NCI-H1436 (cell line): ENCODE results near the gene PRDM15.
A peak's percentile ranks its signal among the peaks of the same experiment; 100 is the strongest.

Experiments
- DNase-seq: peaks from one replicate; lab custom pipeline; 2025; lab: John Stamatoyannopoulos, UW

Gene PRDM15

GRCh38 chr21:41879190-41879998 is at the start of gene PRDM15:
PRDM15 (minus strand) TSS chr21:41879344; CDS start chr21:41860363, 18,981 bp downstream.
- peak; percentile 65 for DNase-seq

- no peak for DNase-seq
Observed at GRCh38 chr21:41928621-41929220, 49.6 kb upstream of the PRDM15 start.

DNA sequence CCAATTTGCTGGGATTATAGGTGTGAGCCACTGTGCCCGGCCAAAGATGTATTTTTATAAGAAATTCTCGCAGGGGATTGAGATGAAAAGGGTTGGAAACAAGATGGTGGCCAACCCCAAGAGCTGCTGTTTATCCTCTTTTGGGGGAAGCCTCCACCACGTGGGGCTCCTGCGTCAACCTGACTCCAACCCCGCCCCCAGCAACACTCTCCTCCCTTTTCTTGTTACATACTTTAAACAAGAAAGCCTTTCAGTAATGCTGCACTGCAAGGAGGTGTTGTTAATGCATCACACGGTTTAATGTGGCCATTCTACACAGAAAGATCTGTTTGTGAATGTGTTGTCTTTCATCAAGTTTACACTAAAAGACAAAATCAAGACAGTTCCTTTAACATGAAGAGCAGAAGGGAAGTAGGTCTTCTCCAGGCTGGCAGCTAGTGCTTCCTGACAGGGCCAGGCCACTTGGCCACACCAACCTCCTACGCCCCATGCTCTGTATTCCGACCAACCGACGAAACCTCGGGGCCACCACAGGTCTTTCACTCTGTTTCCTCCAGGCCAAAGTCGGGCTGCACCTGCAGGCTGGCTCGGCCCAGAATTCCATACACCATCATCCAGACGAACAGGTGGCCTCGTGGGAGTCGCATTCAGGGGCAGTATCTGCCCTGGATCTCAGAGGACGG is 48.7 kb upstream of the PRDM15 start:
- no peak for DNase-seq

DNA sequence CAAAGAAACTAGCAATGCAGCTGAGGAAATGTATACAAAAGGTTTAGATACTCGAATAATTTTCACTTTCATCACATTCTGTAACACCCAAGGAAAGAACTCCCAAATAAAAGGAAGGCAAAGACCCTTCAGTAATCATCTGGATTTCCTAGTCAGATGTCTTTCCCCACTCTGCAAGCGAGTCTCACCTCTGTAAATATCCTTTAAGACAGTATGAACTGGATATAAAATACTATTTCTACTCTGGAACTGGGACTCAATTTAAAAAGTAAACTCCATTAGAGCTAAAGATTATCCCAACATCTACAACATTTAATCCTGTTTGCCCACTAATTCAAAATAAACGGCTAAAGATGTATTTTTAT is 47.6 kb upstream of the PRDM15 start:
- DNase-seq: no peak

- DNase-seq: no peak
Observed at GRCh38 chr21:41926117-41926806, 47.1 kb upstream of the PRDM15 start.

DNA sequence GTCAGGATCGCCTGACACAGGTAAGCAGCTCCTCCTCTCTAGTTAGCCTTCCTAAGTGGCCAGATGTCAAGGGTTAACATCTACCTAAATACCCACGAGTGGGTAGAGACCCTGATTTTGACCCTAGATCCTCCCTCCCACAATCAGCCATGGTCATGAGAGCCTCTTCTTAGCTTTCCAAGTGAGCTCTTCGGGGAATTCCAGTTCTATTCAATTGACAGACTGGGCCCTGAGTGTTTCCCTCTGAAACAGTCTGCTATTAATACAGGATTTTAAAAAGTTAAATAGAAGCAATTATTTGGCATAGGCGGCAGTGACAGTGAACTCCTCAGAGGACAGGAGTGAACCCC is 46.6 kb upstream of the PRDM15 start:
- no peak for DNase-seq

DNA sequence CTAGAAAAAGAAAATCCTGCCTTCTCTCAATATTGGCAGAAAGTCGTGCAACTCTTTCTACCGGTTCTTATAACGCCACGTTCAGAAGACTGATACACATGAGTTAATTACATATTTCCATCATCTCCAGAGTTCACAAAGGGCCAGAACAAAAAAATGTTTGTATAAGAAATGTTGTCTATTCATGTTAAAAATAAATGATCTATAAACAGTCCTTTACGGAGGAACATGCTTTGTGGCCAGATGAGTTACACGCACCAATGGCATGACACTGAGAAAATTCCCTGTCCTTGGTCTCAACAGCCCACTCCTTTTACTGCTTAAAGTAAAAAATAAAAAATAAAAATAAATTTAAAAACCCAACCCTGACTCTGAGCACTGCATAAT is 45.2 kb upstream of the PRDM15 start:
- no peak for DNase-seq

GRCh38 chr21:41923631-41924367 is 44.7 kb upstream of the PRDM15 start:
- no peak for DNase-seq

GRCh38 chr21:41923186-41923585 is 44.0 kb upstream of the PRDM15 start:
- no peak for DNase-seq

DNA sequence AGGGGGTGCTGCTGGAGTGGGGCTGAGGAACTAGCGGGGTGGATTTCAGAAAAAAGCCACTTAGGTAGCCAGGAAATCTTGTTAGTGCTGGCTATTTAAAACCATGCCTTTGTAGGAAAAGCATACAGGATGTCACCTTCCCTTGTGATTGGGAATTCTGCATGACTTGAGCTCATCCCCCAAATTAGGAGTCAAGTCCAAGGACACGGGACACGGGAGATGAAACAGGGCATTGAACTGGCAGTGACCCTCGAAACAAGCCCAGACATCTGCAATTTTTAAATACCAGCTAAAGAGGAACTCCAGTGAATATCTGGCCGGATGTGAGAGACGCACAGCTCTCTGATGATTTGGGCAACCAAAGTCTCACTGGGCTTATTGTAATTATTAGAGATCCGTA is 41.9 kb upstream of the PRDM15 start:
- DNase-seq: no peak

DNA sequence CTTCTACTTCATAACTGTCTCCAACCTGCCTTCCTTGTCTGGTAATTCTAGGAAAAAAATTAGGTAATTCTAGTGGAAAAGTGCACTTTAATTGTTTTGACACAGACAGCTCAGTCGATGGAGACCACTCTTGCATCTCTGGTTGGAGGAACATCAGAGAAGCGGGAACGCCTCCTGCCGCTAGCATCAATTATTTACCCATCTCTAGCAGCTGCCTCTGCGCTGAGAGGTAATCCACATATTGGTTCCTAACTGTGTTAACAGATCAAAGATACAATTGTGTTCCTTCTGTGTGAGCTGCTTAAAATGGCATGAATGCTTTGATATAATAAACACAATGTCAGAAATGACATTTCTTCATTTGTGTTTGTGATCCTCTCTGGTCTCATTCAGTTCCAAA is 41.3 kb upstream of the PRDM15 start:
- DNase-seq: no peak

DNA sequence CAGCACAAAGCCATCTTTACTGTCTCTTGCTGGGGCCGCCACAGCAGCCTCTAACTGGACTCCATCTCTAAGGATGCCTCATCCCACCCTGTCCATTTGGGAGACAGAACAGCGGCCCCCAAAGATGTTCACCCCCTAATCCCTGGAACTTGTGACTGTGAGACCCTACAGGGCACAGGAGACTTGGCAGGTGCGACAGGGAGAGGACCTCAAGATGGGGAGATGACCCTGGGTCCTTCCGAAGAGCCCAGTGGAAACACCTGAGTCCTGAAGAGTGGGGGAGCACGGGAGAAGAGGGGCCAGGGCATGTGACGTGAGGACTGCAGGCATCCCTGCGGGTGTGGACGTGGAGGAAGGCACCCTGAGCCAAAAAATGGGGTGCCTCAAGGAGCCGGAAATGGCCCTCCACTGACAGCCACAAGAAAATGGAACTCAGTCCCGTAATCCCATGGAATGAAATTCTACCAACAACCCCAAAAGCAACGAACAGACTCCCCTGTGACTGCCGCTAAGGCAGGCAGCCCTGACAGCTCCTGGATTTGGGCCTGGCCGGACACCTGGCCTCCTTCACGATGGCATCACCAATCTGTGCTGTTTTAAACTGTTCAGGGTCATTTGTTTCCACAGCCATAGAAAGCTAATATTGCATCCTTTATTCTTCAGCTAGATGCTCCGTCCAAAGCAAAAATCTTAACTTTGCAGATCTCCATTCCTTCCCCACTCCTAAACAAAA is 40.7 kb upstream of the PRDM15 start:
- no peak for DNase-seq

GRCh38 chr21:41918561-41919358 is 39.6 kb upstream of the PRDM15 start:
- DNase-seq: no peak

GRCh38 chr21:41917531-41917930 is 38.4 kb upstream of the PRDM15 start:
- DNase-seq: no peak

DNA sequence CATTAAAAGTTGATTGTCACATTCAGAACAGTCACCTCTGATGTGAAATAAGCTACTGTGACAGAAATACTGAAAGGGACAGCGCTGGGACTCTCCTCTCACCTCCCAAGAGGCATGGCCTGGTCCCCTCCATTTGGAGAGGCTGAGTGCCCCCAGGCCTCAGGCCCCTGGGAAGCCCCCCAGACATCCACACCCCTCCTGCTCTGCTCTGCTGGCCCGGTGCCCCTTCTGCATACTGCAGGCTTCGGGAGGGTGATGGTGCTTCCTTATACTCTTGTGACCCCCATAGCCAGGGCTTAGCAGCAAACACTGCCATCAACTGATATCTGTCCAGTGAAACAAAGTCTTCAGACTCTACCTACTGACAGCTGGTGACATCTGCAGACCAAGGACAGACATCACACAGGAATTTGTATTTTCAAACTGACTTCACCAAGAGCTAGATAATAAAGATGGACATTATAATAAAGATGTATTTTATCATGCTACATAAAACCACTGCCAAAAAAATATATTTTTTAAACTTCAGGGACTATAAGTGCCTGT is 37.8 kb upstream of the PRDM15 start:
- DNase-seq: no peak

DNA sequence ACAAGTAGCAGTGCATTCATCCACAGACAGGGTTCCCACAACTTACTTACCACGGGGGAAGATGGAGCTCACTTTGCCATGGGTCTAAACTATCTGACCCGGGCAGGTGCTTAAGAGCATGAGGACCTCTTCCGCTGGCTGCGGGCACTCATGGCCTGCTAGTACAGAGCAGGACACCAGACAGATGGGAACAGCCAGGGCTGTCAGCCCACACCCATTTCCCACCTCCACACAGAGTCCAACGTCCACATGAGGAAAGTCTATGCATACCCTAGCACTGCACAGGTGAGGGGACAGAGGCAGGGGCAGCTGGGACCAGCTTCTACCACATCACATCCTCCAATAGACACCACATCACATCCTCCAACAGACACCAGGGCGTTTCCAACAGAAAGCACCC is 35.8 kb upstream of the PRDM15 start:
- DNase-seq: no peak

DNA sequence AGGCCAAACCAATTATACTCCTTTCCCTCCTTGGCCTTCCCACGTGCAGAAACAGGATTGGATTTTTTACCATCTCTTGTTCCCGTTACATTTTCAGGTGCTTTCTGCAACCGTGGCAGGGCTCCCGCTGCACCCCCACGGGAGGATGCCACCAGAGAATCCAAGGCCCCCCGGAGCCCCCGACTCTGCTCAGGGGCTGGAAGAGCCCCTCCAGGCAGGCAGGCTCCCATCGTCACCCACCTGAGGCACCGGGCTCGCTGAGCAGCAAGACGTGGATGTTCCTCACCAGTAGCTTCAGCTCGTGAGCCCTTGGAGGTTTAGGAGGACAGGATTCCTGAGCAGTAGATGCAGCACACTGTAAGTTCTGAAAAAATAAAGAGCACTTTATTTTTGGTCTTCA is 35.2 kb upstream of the PRDM15 start:
- DNase-seq: no peak

- no peak for DNase-seq
Observed at GRCh38 chr21:41913230-41913629, 34.1 kb upstream of the PRDM15 start.

GRCh38 chr21:41908829-41909228 is 29.7 kb upstream of the PRDM15 start:
- DNase-seq: no peak
